ENCODE results near the gene CCN5. TPM values are rescaled to one million over a fixed set of nuclear protein-coding genes. Genes with fewer than 3 reads are reported as not detected.

Gene CCN5
- total and polyA plus RNA-seq, 8 donors: 0.14 to 6.4 (median 1.6) TPM

DNA sequence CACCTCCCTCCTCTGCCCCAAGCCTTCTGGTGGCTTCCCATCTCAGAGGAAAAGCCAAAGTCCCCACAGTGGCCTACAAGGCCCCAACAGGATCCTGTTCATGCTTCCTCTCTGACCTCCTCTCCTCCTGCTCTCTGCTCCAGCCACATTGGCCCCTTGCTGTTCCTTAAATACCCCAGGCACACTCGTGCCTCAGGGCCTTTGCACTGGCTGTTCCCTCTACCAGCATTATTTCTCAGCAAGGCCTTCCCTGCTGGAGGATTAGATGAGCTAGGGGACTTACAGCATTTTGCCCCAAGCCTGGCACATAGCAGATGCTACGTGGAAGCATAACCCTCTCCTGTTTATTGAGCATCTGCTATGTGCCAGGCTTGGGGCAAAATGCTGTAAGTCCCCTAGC, 7.8 kb downstream of the CCN5 start:
- ATAC-seq: no peak
- WGBS, 2 donors: 78 to 90% methylated on average over 2 of the region's 2 CpGs
- no peak for FAIRE-seq

DNA sequence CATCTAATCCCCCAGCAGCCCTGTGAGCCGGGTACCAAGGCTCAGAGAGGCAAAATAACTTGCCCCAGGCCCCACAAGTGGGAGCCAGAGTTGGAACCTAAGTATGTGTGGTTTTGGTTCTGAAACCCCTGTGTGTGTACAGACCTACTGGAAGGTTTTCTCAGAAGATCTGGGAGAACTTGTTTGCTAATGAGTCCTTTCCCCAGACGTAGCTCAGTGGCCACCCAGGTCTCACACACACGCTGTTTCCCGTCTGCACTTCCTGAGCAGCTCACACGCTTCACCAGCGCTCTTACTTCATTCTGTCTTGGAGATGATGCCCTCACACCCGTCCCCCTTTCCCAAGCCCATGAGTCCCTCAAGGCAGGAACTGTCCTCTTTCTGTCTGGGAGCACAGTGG, 8.2 kb downstream of the CCN5 start:
- H3K4me1 ChIP-seq: no peaks in the 10 kb centered on the region
- intact Hi-C loops (cut with DNase I): no loop called here
- no peaks in the 10 kb centered on the region for H3K27me3 ChIP-seq
- no peak for DNase-seq
- no peak overlapping the region for H3K4me3 ChIP-seq
- H3K27ac ChIP-seq: no peak overlapping the region
- FAIRE-seq: no peak
- H3K9me3 ChIP-seq: no peaks in the 10 kb centered on the region
- WGBS, 2 donors: 77 to 78% methylated on average over 7 of the region's 7 CpGs
- ATAC-seq: no peak
- TF ChIP-seq, protein P1, sequence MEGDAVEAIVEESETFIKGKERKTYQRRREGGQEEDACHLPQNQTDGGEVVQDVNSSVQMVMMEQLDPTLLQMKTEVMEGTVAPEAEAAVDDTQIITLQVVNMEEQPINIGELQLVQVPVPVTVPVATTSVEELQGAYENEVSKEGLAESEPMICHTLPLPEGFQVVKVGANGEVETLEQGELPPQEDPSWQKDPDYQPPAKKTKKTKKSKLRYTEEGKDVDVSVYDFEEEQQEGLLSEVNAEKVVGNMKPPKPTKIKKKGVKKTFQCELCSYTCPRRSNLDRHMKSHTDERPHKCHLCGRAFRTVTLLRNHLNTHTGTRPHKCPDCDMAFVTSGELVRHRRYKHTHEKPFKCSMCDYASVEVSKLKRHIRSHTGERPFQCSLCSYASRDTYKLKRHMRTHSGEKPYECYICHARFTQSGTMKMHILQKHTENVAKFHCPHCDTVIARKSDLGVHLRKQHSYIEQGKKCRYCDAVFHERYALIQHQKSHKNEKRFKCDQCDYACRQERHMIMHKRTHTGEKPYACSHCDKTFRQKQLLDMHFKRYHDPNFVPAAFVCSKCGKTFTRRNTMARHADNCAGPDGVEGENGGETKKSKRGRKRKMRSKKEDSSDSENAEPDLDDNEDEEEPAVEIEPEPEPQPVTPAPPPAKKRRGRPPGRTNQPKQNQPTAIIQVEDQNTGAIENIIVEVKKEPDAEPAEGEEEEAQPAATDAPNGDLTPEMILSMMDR (IDR thresholded peaks at IDR 0.05): no peak
- no peaks in the 10 kb centered on the region for H3K36me3 ChIP-seq

More for the DNA sequence above, 7.8 kb downstream of the CCN5 start:
- no peaks in the 10 kb centered on the region for H3K4me1 ChIP-seq
- no peaks in the 10 kb centered on the region for H3K9me3 ChIP-seq
- H3K27me3 ChIP-seq: no peaks in the 10 kb centered on the region
- TF ChIP-seq, protein P1 (IDR thresholded peaks at IDR 0.05): no peak
- no peak overlapping the region for H3K4me3 ChIP-seq
- DNase-seq: no peak
- no peaks in the 10 kb centered on the region for H3K36me3 ChIP-seq
- intact Hi-C loops (cut with DNase I): no loop called here
- no peak overlapping the region for H3K27ac ChIP-seq

DNA sequence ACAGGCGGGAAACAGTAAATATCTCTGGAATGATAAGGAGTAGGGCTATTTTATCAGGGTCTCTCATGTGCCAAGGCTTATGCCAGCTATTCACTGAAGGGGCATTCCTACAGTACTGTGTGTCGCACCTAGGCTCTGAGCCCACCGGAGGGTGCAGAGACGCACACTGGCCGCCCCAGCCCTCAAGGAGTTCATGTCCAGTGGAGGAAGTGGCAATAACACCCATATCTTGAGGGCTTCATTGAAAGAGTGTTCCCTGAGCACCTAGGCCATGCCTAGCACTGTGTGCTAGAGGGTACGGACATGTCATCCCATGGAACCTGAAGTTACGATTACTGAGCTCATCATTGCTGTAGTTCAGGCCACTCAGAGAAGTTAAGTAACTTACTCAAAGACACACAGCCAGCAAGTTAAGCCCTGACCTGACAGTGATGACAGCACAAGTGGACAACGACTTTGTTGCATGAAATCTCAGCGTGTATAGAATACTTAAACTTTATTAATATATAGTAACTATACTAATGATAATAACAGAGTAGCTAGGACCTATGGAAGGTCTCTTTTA, 8.7 kb downstream of the CCN5 start:
- Histone ChIP-seq H3K27ac (no peak overlapping the region), H3K36me3 (no peaks in the 10 kb centered on the region), H3K4me3 (no peak overlapping the region), H3K4me1 (no peaks in the 10 kb centered on the region), H3K27me3 (no peaks in the 10 kb centered on the region), H3K9me3 (no peaks in the 10 kb centered on the region)
- no peak for ATAC-seq
- intact Hi-C loops (cut with DNase I): no loop called here
- no peak for FAIRE-seq
- 82 to 89% methylated on average over 9 of the region's 9 CpGs for WGBS, 2 donors
- TF ChIP-seq, protein P1 (IDR thresholded peaks at IDR 0.05): no peak
- DNase-seq: no peak

DNA sequence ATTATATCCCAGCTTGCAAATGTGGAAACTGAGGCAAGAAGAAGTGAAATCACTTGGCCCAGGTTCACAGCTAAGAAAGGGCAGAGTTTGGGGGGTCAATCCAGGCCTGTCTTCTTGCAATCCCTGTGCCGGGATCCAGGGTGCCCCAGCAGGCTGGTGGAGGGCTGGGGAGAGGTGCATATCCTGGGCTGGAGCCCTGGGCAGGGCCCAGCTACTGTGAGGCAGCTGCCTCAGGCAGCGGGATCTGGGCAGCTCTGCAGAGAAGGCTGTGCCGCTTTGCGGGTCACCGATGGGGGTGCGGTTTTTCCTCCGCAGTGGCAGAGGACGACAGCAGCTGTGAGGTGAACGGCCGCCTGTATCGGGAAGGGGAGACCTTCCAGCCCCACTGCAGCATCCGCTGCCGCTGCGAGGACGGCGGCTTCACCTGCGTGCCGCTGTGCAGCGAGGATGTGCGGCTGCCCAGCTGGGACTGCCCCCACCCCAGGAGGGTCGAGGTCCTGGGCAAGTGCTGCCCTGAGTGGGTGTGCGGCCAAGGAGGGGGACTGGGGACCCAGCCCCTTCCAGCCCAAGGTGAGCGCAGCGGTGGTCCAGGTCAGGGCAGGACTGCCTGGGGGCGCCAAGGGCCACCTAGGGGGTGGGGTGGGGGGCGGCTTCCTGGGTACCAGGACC, 9.4 kb downstream of the CCN5 start:
- WGBS, 2 donors: 55 to 56% methylated on average over 26 of the region's 26 CpGs
- DNase-seq: no peak
- no peak overlapping the region for H3K27ac ChIP-seq
- H3K4me1 ChIP-seq: no peaks in the 10 kb centered on the region
- no peaks in the 10 kb centered on the region for H3K36me3 ChIP-seq
- H3K27me3 ChIP-seq: no peaks in the 10 kb centered on the region
- ATAC-seq: no peak
- H3K9me3 ChIP-seq: no peaks in the 10 kb centered on the region
- intact Hi-C loops (cut with DNase I): loop anchor here in 1 of 3 donors (5.0 kb wide), 1 partner anchor 37 kb away; no protein-coding TSS in a partner anchor
- no peak overlapping the region for H3K4me3 ChIP-seq
- TF ChIP-seq, protein P1 (IDR thresholded peaks at IDR 0.05): no peak
- FAIRE-seq: no peak

DNA sequence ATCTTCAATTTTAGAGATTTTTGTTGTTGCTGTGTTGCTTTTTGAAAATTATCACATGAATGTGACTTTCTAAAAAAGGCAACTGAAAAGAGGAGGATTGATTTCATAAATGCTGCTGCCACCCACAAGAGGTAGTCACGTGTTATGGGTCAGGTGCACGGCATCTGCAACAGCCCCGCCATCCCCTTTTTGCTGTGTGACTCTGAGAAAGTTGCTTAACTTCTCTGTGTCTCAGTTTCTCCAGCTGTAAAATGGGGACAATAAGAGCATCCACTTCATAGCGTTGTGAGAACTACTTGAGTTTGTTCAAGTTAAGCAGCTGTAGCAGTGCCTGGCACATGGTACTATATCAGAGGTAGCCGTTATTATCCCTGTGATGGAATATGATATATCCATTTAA, 10.7 kb downstream of the CCN5 start:
- Histone ChIP-seq H3K36me3 (no peaks in the 10 kb centered on the region), H3K27ac (no peak overlapping the region), H3K9me3 (no peaks in the 10 kb centered on the region), H3K27me3 (no peaks in the 10 kb centered on the region), H3K4me3 (no peak overlapping the region), H3K4me1 (no peaks in the 10 kb centered on the region)
- WGBS, 2 donors: 57 to 81% methylated on average over 5 of the region's 5 CpGs
- intact Hi-C loops (cut with DNase I): loop anchor here in 1 of 3 donors (5.0 kb wide), 1 partner anchor 39 kb away; no protein-coding TSS in a partner anchor
- DNase-seq (no peak), FAIRE-seq (no peak), ATAC-seq (no peak)
- TF ChIP-seq, protein P1 (IDR thresholded peaks at IDR 0.05): no peak
